Esophagus squamous epithelium (tissue), 5 donors: ENCODE results near the gene RSPH1. TPM values are rescaled to one million over a fixed set of nuclear protein-coding genes. Genes with fewer than 3 reads are reported as not detected.

ENCODE experiments used
- DNase-seq: peaks from one replicate; lab custom pipeline; 2025; lab: John Stamatoyannopoulos, UW
- H3K27ac ChIP-seq, 4 donors: fragments of 200-600 bp; sonication (generic); one replicate each; pipeline ENCODE4 v1.5.1; 2016 to 2019; ENCODE audit warnings: mild to moderate bottlenecking in 1 of 4
- H3K27me3 ChIP-seq, 4 donors: fragments of 200-600 bp; sonication (generic); 1 replicate in 3 of 4; 2 replicates in 1 of 4; pipeline versions ENCODE4 v1.5.1 to v1.6.0; 2017 to 2021; ENCODE audit warnings: antibody characterized with exemption in 1 of 4
- H3K36me3 ChIP-seq, 3 donors: fragments of 200-600 bp; sonication (generic); one replicate each; pipeline ENCODE4 v1.5.1; 2016 to 2019
- H3K4me1 ChIP-seq, 3 donors: fragments of 200-600 bp; sonication (generic); one replicate each; pipeline ENCODE4 v1.5.1; 2017 to 2019
- H3K4me3 ChIP-seq, 4 donors: fragments of 200-600 bp; sonication (generic); 1 replicate in 3 of 4; 2 replicates in 1 of 4; pipeline ENCODE4 v1.5.1; 2016 to 2019; ENCODE audit warnings: mild to moderate bottlenecking in 2 of 4, moderate library complexity in 1 of 4
- H3K9me3 ChIP-seq, 3 donors: fragments of 200-600 bp; sonication (generic); one replicate each; pipeline ENCODE4 v1.5.1; 2016 to 2019
- CTCF ChIP-seq, 6 experiments: fragments of 450-650 bp in 4 of 6; fragments of 200-600 bp in 2 of 6; sonication (generic) in 2 of 6; IDR thresholded peaks; one replicate each; pipeline ENCODE4 v1.5.1; 2016 to 2019; ENCODE audit warnings: antibody characterized with exemption in 6 of 6, mild to moderate bottlenecking in 4 of 6, moderate library complexity in 4 of 6
- POLR2A ChIP-seq, 4 donors: fragments of 450-650 bp; IDR thresholded peaks; one replicate each; pipeline ENCODE4 v1.6.1; 2017; ENCODE audit warnings: antibody characterized with exemption in 4 of 4, mild to moderate bottlenecking in 4 of 4, moderate library complexity in 3 of 4
- WGBS, 2 donors: methylation state at CpG; one replicate each; pipeline ENCODE4 v1.1.5; 2018; 5-methylcytosine and 5-hydroxymethylcytosine counted together
- intact Hi-C: fragments of 100-400 bp; cut with DNase I; formaldehyde crosslinking; loops from one replicate; pipeline ENCODE4 v1.15.0; 2022
- total RNA-seq, 4 donors: library from RNA; depleted of rRNA; stranded (reverse); fragments of >200 nt; gene quantifications; one replicate each; pipeline ENCODE4 v1.1.0, GENCODE V29; 2016
- donor health status: DM: yes; HTN: yes; CAD: no.

The RSPH1 gene
- total RNA-seq, 4 donors from 2014 or later = 0.19 TPM; not detected in 3

GRCh38 chr21:42527489-42528158 is 31.6 kb upstream of the RSPH1 start:
- H3K4me3 ChIP-seq = peak overlapping the region in 1 of 4 donors; percentile 42
- 55 to 66% methylated on average over 7 to 13 of the region's 13 CpGs for WGBS, 2 donors
- TF ChIP-seq CTCF (IDR thresholded peaks at IDR 0.05) (no peak), POLR2A (IDR thresholded peaks at IDR 0.05) (no peak)

GRCh38 chr21:42527127-42527488 is 31.1 kb upstream of the RSPH1 start:
- H3K9me3 ChIP-seq = no peaks in the 10 kb centered on the region
- peaks cover 0 to 44% (median 0%) of the 10 kb centered on the region in 3 donors for H3K36me3 ChIP-seq
- no peak overlapping the region for H3K4me3 ChIP-seq
- DNase-seq = no peak
- H3K27me3 ChIP-seq = no peaks in the 10 kb centered on the region
- H3K4me1 ChIP-seq = peaks cover 0 to 46% (median 0%) of the 10 kb centered on the region in 3 donors
- WGBS, 2 donors = 70 to 94% methylated on average over 2 of the region's 8 CpGs
- intact Hi-C loops = no loop called here
- TF ChIP-seq POLR2A (IDR thresholded peaks at IDR 0.05) (no peak), CTCF (IDR thresholded peaks at IDR 0.05) (no peak)
- peak overlapping the region in 3 of 4 donors; percentile 49 to 73 (median 62) for H3K27ac ChIP-seq

More at GRCh38 chr21:42527489-42528158, 31.6 kb upstream of the RSPH1 start:
- H3K27ac ChIP-seq = peak overlapping the region; percentile 25 to 73 (median 56)
- no peaks in the 10 kb centered on the region for H3K9me3 ChIP-seq
- H3K4me1 ChIP-seq = peaks cover 0 to 51% (median 1%) of the 10 kb centered on the region in 3 donors
- intact Hi-C loops = no loop called here
- no peak for DNase-seq
- H3K27me3 ChIP-seq = no peaks in the 10 kb centered on the region
- peaks cover 0 to 39% (median 0%) of the 10 kb centered on the region in 3 donors for H3K36me3 ChIP-seq

GRCh38 chr21:42526379-42526727 is 30.3 kb upstream of the RSPH1 start:
- DNase-seq = no peak
- WGBS, 2 donors = 80 to 82% methylated on average over 5 to 9 of the region's 9 CpGs
- Histone ChIP-seq H3K36me3 (peaks cover 0 to 52% (median 0%) of the 10 kb centered on the region in 3 donors), H3K4me3 (no peak overlapping the region), H3K9me3 (no peaks in the 10 kb centered on the region), H3K27ac (peak overlapping the region in 3 of 4 donors; percentile 9 to 70 (median 10)), H3K4me1 (peaks cover 0 to 46% (median 0%) of the 10 kb centered on the region in 3 donors), H3K27me3 (no peaks in the 10 kb centered on the region)
- intact Hi-C loops = no loop called here
- no peak for TF ChIP-seq POLR2A (IDR thresholded peaks at IDR 0.05)
- no peak for TF ChIP-seq CTCF (IDR thresholded peaks at IDR 0.05)

GRCh38 chr21:42525676-42526378 is 29.8 kb upstream of the RSPH1 start:
- Histone ChIP-seq H3K27ac (peak overlapping the region in 3 of 4 donors; percentile 10 to 78 (median 70)), H3K27me3 (no peaks in the 10 kb centered on the region), H3K36me3 (peaks cover 0 to 57% (median 0%) of the 10 kb centered on the region in 3 donors), H3K9me3 (no peaks in the 10 kb centered on the region), H3K4me1 (peaks cover 0 to 46% (median 0%) of the 10 kb centered on the region in 3 donors), H3K4me3 (no peak overlapping the region)
- no peak for DNase-seq
- intact Hi-C loops = no loop called here
- 72 to 86% methylated on average over 9 of the region's 9 CpGs for WGBS, 2 donors
- TF ChIP-seq CTCF (IDR thresholded peaks at IDR 0.05) (no peak), POLR2A (IDR thresholded peaks at IDR 0.05) (no peak)
